ENCODE results near the gene TRPC4.
"Not testable (repeated sequence)": the region's sequence is repeated elsewhere in the genome, so short reads cannot be mapped to it uniquely, and the experiment has no call there.

TRPC4 gene

GRCh38 chr13:37816276-37816675 is 53.3 kb downstream of the TRPC4 start:
- no peak for DNase-seq (ENCODE audit: low read depth)

- no peak for DNase-seq (ENCODE audit: low read depth)
Measured at GRCh38 chr13:37811441-37811840, 58.1 kb downstream of the TRPC4 start.

GRCh38 chr13:37806666-37807065 is 62.9 kb downstream of the TRPC4 start:
- DNase-seq (ENCODE audit: low read depth): no peak

GRCh38 chr13:37797631-37798030 is 71.9 kb downstream of the TRPC4 start:
- DNase-seq (ENCODE audit: low read depth): no peak

- not testable (repeated sequence) for DNase-seq (ENCODE audit: low read depth)
Measured at GRCh38 chr13:37796795-37797194, 72.8 kb downstream of the TRPC4 start.

- no peak for DNase-seq (ENCODE audit: low read depth)
Measured at GRCh38 chr13:37795326-37795725, 74.2 kb downstream of the TRPC4 start.

- DNase-seq (ENCODE audit: low read depth): no peak
Measured at GRCh38 chr13:37791699-37792098, 77.9 kb downstream of the TRPC4 start.

GRCh38 chr13:37788346-37788745 is 81.2 kb downstream of the TRPC4 start:
- DNase-seq (ENCODE audit: low read depth): no peak

GRCh38 chr13:37777676-37778075 is 91.9 kb downstream of the TRPC4 start:
- no peak for DNase-seq (ENCODE audit: low read depth)

- DNase-seq (ENCODE audit: low read depth): no peak
Measured at GRCh38 chr13:37775871-37776270, 93.7 kb downstream of the TRPC4 start.

GRCh38 chr13:37772644-37773043 is 96.9 kb downstream of the TRPC4 start:
- DNase-seq (ENCODE audit: low read depth): no peak

GRCh38 chr13:37769545-37769944 is 100.0 kb downstream of the TRPC4 start:
- no peak for DNase-seq (ENCODE audit: low read depth)

- no peak for DNase-seq (ENCODE audit: low read depth)
Measured at GRCh38 chr13:37769078-37769477, 100.5 kb downstream of the TRPC4 start.

GRCh38 chr13:37766502-37766901 is 103.1 kb downstream of the TRPC4 start:
- DNase-seq (ENCODE audit: low read depth): no peak

- DNase-seq (ENCODE audit: low read depth): no peak
Measured at GRCh38 chr13:37755349-37755748, 114.2 kb downstream of the TRPC4 start.

- DNase-seq (ENCODE audit: low read depth): no peak
Measured at GRCh38 chr13:37753776-37754175, 115.8 kb downstream of the TRPC4 start.

GRCh38 chr13:37752146-37752545 is 117.4 kb downstream of the TRPC4 start:
- no peak for DNase-seq (ENCODE audit: low read depth)

- DNase-seq (ENCODE audit: low read depth): no peak
Measured at GRCh38 chr13:37751025-37751424, 118.5 kb downstream of the TRPC4 start.

GRCh38 chr13:37748913-37749312 is 120.7 kb downstream of the TRPC4 start:
- DNase-seq (ENCODE audit: low read depth): no peak

GRCh38 chr13:37747071-37747612 is 122.4 kb downstream of the TRPC4 start:
- no peak for DNase-seq (ENCODE audit: low read depth)

GRCh38 chr13:37741536-37741935 is 128.0 kb downstream of the TRPC4 start:
- no peak for DNase-seq (ENCODE audit: low read depth)

- DNase-seq (ENCODE audit: low read depth): no peak
Measured at GRCh38 chr13:37736045-37736444, 133.5 kb downstream of the TRPC4 start.

- no peak for DNase-seq (ENCODE audit: low read depth)
Measured at GRCh38 chr13:37735293-37735692, 134.3 kb downstream of the TRPC4 start.

- no peak for DNase-seq (ENCODE audit: low read depth)
Measured at GRCh38 chr13:37729876-37730275, 139.7 kb downstream of the TRPC4 start.
